HG02798 (cell line): ENCODE measurements around the gene PGBD4.

Experiments
- ATAC-seq: cut with Tn5 transposase; IDR thresholded peaks from one replicate; pipeline ENCODE4 v1.9.1; 2021; ENCODE audit warnings: mild to moderate bottlenecking; ENCODE audit not compliant: unreplicated experiment, poor library complexity

PGBD4 gene

DNA sequence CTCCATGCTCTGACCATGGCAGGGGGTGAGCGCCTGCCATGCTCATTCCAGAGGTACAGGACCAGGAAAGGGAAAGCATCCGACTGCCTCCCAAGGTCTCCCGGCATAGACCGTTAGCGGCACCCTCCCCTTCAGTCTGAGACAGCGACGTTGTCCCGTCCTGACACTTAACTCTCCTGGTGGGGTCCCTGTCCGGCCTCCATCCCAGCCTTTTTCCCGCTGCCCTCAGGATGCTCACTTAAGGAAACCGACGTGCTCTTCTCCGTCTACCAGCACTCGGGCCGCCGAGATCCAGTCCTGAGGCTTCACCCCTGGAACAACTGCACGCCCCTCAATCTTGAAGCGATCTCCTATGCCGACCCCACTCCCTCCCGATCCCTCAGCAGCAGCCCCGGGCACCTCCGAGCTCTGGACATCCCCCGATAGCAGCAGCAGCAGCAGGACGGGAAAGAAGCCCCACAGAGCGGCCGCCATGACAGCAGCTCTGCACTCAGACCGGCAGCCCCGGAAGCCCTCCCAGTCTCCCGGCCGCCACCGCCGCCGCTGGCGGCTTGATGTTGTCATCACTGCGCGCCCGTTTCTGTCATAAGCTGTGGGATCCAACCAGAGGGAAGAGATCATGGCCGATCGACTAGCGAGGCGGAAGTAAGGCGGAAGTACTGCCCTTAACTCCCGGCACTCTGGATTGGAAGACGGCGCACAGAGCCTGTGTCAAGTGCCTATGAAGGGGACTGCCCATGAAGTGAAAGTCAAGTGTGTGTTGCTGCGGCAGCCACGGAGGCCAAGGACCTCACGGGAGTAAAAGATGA, at the start of gene PGBD4, which contains the start of gene EMC7:
TSS of gene PGBD4 (plus strand) at position 718 of the 809 bp plus-strand sequence. CDS start 449 bp downstream, outside the sequence.
TSS of gene EMC7 (minus strand) at position 497 of the 809 bp plus-strand sequence. CDS start at position 474, 23 bp downstream.
- ATAC-seq: peak; percentile 99

DNA sequence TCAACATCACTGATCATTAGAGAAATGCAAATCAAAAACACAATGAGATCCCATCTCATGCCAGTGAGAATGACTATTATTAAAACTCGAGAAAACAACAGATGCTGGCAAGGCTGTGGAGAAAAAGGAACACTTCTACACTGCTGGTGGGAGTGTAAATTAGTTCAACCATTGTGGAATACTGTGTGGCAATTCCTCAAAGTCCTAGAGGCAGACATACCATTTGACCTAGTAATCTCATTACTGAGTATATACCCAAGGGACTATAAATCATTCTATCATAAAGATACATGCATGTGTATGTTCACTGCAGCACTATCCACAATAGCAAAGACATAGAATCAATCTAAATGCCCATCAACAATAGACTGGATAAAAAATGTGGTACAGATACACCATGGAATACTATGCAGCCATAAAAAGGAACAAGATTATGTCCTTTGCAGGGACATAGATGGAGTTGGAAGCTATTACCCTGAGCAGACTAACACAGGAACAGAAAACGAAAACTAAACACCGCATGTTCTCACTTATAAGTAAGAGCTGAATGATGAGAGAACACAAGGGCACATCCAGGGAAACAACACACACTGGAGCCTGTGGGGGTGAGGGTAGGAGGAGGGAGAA, 47.7 kb upstream of the PGBD4 start:
- no peak for ATAC-seq

DNA sequence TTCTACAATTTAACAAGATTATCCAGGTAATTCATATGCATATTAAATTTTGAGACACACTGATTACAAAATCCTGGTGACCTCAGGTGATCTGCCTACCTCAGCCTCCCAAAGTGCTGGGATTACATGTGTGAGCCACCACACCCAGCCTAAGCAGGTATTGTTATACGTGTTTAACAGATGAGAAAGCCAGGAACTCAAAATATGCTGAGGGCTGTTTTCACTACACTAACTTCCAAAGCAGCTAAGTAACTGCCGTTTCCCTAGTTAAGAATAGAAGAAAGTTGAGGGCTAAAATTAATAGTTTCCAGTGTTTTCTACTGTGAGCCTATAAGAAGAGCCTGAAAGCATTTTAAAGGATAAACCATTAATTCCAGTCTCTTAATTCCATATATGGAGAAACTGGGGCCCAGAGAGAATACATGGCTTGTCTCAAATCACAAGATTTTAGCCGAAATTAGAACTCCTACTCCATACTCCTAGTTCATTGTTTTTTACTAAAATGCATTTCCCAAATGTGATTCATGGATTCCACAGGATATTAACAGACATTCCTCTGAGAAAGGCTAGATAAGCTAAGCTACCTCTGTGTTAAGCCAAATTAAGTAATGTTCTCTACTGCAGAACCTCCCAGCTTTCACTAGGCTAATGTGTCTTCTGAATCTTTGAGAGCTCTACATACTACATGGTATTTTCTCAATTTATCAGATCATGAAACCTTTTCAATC, 45.9 kb upstream of the PGBD4 start:
- ATAC-seq: no peak

DNA sequence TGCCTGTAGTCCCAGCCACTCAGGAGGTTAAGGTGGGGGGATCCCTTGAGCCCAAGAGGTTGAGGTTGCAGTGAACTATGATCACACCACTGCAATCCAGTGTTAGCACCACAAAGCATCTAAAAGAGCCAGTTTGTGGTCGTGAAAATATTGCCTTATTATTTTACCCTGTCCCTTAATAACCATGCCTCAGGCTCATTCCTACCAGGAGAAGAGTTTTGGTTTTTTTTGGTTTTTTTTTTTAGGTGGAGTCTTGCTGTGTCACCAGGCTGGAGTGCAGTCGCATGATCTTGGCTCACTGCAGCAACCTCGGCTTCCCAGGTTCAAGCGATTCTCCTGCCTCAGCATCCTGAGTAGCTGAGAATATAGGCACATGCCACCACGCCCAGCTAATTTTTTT, 45.0 kb upstream of the PGBD4 start:
- no peak for ATAC-seq

DNA sequence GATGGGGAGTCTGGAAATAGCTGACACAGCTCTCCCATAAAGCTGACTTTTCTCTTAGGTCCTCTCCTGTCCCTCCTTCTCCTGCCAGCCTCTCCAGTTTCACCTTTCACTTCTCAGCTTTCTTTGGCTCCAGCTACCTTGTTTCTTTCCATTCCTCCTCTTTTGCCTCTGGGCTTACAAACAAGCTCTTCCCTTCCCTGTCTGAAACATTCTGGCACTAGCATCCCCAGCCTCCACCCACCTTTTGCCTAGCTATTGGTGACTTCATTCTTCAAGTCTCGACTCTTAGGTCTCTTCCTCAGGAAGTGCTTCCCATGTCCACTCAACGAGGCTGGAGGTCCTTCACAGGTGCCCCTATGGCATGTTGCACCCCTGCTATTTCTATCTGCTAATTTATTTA, 42.4 kb upstream of the PGBD4 start:
- ATAC-seq: no peak

DNA sequence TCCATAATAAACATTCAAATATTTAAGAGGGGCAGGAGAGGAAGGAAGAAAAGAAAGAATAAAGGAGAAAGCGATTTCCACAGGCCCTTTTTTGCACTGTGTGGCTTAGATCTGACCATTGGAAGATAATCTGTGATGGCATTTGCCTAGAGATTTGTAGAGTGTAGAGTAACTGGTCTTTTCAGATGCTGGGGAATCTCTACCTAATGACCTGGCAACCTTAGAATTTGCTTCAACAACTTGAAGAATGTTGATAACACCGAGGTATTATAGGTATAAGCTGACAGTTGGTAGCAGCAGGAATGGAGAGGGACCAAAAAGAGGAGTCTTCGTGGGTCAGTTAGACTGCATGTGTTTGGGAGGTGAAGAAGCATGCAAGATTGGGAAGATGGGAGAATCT, 41.9 kb upstream of the PGBD4 start:
- ATAC-seq: no peak

DNA sequence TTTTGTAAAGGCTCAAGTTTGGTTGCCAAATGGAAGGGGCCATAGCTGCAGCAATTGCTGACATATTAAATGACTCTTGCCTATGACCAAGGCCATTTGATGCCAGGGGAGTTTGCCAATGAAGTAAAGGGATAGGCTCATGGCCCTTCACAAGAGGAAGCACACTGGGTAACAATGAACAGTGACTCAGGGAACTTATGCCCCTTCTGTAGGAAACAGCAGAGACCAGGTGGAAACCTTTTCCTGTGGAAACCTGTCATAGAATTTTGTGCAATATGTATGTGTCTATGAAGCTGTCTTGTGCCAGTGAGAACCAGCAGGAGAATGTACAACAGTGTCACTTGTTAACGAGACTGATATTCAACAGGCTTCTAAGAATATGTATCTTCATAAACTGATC, 37.4 kb upstream of the PGBD4 start:
- no peak for ATAC-seq

DNA sequence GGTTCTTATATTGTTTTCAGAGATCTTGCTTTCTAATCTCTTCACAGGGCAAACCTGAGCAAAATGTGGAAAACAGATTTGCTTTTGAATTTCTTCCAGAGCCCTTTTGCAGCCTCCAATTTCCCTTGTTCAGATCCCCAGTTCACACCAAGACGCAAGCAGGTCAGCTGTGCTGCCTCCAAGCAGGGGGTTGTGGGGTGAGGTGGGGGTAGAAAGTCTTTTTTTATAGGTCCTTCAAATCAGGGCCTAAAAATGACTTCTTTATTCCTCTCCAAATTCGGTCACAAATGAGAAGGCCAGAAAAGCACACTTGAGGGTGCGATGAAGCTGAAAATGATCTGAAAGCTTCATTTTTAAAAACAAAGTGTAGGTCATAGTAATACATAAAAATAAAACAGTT, 36.6 kb upstream of the PGBD4 start:
- ATAC-seq: no peak

DNA sequence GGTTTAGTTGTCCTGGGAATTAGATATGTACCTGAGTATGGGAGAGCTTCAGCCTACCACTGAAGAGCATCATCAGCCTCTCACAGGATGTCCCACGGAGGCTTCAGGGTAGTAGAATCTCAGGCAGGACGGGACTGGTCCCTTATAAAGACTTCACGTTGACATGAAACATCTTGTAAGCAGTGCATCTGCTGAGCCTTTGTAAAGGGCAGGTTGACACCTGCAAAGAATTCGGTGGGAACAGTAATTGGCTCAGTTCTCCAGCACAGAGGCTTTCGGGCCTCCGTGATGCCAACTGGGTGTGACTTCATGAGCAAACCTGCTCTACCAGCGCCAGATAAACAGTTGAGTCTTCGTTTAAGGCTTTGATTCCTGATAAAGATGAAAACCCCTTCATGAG, 35.9 kb upstream of the PGBD4 start:
- ATAC-seq: no peak

DNA sequence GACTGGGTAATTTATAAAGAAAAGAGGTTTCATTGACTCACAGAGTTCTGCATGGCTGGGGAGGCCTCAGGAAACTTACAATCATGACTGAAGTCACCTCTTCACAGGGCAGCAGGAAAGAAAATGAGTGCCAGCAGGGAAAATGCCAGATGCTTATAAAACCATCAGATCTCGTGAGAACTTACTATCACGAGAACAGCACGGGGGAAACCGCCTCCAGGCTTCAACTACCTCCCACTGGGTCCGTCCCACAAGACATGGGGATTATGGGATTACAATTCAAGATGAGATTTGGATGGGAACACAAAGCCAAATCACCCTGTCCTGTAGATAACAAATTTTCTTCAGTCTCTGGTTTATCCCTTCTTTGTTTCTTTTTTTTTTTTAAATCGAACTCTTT, 31.9 kb upstream of the PGBD4 start:
- ATAC-seq: no peak

DNA sequence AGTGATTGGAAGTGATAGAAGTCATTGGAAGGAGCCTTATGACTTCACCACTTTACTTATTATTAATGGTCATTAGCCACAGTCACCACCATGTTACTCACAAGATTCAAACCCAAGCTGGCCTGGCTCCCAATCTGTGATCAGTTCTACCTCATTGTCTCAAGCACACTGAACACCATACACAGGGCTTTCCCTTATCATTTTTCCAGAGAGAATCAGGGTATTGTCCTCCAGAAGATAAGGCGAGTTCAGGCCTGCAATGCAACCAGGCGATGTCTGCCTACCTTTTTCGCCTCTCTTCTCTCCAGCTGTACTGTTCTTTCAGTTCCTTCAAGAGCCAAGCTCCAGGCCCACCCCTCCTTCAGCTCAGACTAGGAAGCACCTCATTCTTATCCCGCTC, 25.1 kb upstream of the PGBD4 start:
- no peak for ATAC-seq

DNA sequence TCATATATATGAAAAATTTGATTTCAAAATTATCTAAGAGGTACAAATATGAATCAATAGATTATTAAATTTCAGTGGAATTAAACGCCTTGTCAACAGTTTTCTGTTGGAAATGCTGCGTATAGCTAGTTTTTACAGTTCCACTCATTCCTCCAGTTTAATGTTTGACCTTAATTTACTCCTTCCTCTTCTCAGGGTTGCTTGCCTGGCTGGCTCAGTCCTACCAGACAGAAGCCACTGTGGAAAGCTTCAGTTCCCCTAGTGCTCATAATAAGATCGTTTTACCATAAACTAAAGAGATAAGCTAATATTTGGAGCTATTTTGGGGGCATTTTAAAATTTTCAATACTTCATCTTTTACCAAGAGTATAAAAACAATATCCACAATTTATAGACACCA, 23.0 kb upstream of the PGBD4 start:
- no peak for ATAC-seq

DNA sequence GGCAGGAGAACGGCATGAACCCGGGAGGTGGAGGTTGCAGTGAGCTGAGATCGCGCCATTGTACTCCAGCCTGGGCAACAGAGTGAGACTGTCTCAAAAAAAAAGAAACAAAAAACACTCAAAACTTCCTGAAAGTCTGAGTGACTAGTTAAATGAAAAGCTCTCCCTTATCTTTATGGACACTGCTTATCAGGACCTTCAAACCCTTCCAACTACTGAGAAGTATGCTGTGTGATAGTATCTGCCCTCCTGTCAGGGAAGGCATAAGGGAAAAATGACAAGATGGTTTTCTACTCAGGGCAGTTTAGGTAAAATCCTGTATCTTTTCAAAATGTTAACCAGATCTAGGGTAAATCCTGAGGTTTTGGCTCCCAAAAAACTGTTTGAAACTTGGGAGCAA, 22.0 kb upstream of the PGBD4 start:
- no peak for ATAC-seq

DNA sequence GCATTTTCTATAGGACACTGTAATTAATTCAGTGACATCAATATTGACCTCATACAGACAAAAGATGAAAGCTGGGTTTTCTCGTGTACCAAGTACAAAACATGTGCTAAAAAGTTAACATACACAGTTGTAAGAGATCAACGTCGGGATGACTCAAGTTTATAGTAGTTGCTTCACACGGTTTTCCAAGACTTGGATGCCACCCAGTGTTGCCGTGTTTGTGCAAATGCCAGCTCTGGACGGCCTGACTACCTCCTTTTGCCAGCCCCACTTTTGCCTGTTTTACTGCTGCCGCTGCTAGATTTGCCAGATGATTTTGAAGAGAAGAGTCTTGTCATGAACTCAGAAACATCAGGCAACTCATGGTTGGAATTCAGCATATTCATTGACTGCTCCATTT, 17.8 kb upstream of the PGBD4 start:
- ATAC-seq: no peak

DNA sequence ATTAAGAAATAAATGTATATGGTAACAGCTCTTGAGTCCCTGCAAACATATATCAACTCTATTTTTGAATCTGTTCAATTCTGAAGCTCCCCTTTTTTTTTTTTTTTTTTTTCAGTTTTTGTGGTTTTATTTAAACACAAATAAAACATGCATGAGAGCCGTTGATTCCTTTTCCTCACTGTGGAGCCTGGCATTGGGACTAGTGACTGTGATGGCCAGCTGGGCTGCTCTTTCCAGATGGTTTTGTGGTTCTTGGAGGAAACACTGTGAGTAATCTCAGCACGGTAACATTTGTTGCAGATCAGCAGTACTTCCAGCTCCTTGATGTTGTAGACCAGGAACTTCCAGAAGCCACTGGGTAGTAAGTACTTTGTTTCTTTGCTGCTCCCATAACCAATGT, 16.1 kb upstream of the PGBD4 start:
- no peak for ATAC-seq

DNA sequence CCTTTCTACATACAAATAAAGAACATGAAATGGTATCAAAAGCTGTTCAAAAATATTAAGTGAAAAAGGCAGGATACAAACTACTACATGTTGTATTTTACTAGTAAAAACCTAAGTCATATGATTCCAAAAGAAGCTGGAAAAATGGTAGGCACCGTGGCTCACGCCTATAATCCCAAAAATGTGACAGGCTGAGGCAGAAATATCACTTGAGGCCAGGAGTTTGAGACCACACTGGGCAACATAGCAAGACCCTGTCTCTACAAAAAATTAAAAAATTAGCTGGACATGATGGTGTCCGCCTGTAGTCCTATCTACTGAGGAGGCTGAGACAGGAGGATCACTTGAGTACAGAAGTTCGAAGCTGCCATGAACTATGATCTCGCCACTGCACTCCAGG, 2.0 kb upstream of the PGBD4 start:
- ATAC-seq: no peak

DNA sequence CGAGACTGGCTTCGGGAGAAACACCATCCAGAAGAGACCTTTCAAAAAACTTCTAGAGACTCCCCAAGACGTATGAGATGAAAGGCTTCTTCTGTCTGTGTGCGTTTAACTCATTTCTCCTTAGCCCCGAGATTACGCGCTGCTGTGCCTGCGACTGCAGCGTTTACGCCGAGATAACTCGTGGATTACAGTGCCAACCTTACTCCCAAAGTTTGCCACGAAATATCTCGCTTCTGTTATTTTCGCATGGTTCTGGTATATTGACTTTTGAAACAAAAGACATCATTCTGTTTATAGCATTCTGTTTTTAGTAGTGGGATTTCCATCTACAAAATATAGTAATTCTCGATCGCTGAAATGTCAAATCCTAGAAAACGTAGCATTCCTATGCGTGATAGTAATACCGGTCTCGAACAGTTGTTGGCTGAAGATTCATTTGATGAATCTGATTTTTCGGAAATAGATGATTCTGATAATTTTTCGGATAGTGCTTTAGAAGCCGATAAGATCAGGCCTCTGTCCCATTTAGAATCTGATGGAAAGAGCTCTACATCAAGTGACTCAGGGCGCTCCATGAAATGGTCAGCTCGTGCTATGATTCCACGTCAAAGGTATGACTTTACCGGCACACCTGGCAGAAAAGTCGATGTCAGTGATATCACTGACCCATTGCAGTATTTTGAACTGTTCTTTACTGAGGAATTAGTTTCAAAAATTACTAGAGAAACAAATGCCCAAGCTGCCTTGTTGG, 467 bp downstream of the PGBD4 start:
- no peak for ATAC-seq

DNA sequence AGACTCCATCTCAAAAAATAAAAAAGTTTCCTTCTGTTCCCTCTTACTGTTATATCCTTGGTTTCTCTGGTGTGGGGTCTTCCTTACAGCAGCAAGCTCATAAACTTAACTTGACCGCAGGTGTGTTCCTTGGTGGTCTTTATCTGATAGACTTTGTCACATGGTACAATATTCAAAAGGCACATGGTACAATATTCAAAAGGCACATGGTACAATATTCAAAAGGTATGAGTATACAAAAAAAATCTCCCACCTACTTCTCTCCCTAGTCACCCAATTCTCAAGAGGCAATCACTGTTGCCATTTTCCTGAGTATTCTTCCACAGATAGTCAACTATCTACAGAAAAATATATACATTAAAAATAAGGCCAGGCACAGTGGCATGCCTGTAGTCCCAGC, 4.5 kb downstream of the PGBD4 start:
- no peak for ATAC-seq

DNA sequence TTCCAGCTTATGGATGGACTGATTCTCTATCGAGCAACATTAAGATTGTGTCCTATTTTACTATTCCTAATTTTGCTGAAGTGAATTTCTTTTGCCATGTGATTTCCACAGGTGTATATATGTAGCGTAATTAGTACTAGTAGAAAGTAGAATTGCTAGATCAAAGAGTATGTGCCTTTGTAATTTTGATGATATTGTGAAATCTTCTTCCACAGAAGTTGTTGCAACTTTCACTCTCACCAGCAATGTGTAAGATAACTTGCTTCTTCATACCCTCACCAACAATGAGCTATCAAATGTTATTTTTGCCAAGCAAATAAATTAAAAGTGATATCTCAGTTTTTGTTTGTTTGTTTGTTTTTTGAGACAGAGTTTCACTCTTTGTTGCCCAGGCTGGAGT, 5.4 kb downstream of the PGBD4 start:
- no peak for ATAC-seq

DNA sequence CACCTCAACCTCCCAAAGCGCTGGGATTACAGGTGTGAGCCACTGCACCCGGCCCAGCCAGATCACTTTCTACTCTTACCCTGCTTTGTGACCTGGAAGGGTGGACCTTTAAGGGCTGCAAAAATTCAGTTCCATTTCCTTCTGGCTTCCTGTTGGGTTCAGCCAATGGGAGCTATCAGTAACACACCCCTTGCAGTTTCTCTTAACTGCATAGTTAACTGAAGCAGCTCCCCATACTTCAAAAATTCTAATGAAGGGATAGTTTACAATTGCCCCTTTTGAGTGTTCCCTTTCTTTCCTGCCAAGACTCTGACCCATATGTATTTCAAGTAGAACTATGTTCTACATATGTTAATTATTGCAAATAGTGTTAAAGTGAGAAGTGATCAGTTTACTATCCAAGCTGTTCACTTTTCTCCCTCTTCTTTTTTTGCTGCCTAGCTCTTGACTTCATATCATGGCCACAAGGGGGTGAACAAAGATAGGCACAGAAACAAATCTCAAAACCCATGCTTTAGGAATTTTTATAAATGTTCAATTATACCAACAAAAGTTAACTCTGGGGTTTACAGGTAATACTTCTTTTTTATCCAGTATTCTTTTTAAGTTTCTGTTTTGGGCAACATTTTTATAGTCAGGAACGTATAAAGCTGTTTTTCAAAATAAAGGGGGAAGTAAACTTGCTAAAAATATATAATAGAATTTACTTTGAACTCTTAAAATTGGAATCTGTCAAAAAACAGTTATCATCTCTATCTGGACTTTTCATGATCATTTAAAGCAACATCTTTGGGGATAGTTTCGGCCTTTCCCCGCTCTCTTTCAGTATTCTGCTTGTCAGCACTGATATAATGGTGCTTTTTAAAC, 8.1 kb downstream of the PGBD4 start:
- ATAC-seq: peak; percentile 39
